B cell (primary cell): Measurements from ENCODE around the gene TEX14.

Source experiments
- CTCF ChIP-seq: fragments of 200-600 bp; IDR thresholded peaks from one replicate; pipeline ENCODE4 v1.8.0; 2022; ENCODE audit warnings: antibody characterized with exemption, mild to moderate bottlenecking
- EZH2 ChIP-seq: IDR thresholded peaks from 2 replicates; pipeline ENCODE4 v1.6.1; 2012; ENCODE audit warnings: borderline replicate concordance, low read depth, mild to moderate bottlenecking, moderate library complexity, low read length; ENCODE audit not compliant: insufficient read depth, poor library complexity, severe bottlenecking

GRCh38 chr17:58593123-58593522 is 98.7 kb downstream of the TEX14 start:
- TF ChIP-seq CTCF (no peak), EZH2 (no peak)
